A549 (cell line): Measurements from ENCODE around the gene NFIX.

ENCODE experiments used
- CTCF ChIP-seq: fragments of >200 bp; sonication (Bioruptor Twin); formaldehyde crosslinking; IDR thresholded peaks from 3 replicates; pipeline ENCODE4 v1.5.1; 2016
- EP300 ChIP-seq, 2 experiments: fragments of >200 bp; sonication (Bioruptor Twin); formaldehyde crosslinking; IDR thresholded peaks; 2 replicates in 1 of 2; 3 replicates in 1 of 2; pipeline ENCODE4 v1.6.1; 2016 to 2017
- KDM1A ChIP-seq: fragments of 200-600 bp; sonication (generic); IDR thresholded peaks from 2 replicates; pipeline ENCODE4 v1.6.1; 2016; ENCODE audit warnings: low read depth, mild to moderate bottlenecking
- NR3C1 ChIP-seq: fragments of >200 bp; sonication (Bioruptor Twin); formaldehyde crosslinking; IDR thresholded peaks from 3 replicates; pipeline ENCODE4 v1.6.1; 2017
- POLR2A ChIP-seq: IDR thresholded peaks from 2 replicates; pipeline ENCODE4 v1.6.1; 2012; ENCODE audit warnings: mild to moderate bottlenecking, low read length
- RAD21 ChIP-seq, 2 experiments: fragments of >200 bp in 1 of 2; sonication (Bioruptor Twin) in 1 of 2; formaldehyde crosslinking in 1 of 2; IDR thresholded peaks in 1 of 2; conservative IDR thresholded peaks in 1 of 2; 2 replicates in 1 of 2; 3 replicates in 1 of 2; pipeline ENCODE4 v1.6.1; 2012 to 2018; ENCODE audit warnings: inconsistent platforms in 1 of 2
- REST ChIP-seq: fragments of 200-600 bp; sonication (generic); IDR thresholded peaks from 2 replicates; pipeline ENCODE4 v1.6.1; 2016; ENCODE audit warnings: antibody characterized with exemption, mild to moderate bottlenecking, moderate library complexity
- USF2 ChIP-seq: fragments of 450-650 bp; IDR thresholded peaks from 2 replicates; pipeline ENCODE4 v1.6.1; 2014; ENCODE audit warnings: antibody characterized with exemption
- TF ChIP-seq, protein P1 (sequence below): fragments of 150-350 bp; IDR thresholded peaks from 2 replicates; pipeline ENCODE4 v1.6.1; 2014; ENCODE audit warnings: low read depth, mild to moderate bottlenecking, low read length
- TF ChIP-seq, protein P2 (sequence below): IDR thresholded peaks from 2 replicates; pipeline ENCODE4 v1.6.1; 2012

DNA sequence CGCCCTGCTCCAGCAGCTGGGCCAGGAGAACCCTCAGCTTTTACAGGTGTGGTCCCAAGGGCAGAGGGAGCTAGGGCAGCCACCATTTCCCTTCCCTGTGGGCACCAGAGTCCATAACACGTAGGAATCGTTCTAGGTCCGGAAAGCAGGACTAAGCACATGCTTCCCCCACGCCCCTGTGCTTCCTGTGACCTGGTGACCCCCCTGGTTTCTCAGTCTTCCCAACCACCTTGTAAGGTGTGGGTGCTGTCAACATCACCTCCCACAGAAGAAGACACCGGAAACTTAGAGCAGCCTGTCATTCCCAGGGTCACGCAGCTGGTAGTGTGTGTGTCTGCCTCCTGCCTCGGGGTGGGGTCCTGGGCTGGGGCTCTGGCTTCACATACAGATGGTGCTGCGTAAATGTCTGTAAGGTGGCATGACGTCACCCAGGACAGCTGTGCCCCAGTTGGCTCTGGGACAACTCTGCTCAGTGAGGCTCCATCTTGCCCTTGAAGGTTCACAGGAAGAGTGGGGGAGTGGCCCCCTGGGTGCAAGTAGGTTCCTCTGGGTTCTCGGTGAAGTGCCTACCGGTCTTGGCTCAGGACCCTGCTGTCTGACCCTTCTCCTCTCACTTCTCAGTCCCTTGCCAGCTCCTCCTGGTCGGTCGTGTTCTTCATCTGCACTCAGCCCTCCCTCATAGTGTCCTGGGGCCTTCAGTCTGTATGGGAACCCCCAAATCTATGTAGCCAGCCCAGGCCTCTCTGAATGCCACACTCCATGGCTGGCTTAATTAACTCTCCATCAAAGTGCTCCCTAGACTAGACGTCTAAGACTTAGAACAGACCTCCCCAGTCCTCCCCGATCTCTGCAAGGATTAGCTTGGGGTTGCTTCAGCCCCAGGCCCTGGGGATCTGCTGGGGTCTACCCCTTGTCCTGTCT is 45.7 kb upstream of the NFIX start:
- TF ChIP-seq CTCF = no peak
- TF ChIP-seq KDM1A = no peak
- no peak for TF ChIP-seq POLR2A
- TF ChIP-seq RAD21 (conservative IDR thresholded peaks at IDR 0.05 in 1 of 2, IDR thresholded peaks at IDR 0.05 in 1 of 2) = no peak
- TF ChIP-seq NR3C1 = no peak
- TF ChIP-seq USF2 = no peak
- TF ChIP-seq, protein P1, sequence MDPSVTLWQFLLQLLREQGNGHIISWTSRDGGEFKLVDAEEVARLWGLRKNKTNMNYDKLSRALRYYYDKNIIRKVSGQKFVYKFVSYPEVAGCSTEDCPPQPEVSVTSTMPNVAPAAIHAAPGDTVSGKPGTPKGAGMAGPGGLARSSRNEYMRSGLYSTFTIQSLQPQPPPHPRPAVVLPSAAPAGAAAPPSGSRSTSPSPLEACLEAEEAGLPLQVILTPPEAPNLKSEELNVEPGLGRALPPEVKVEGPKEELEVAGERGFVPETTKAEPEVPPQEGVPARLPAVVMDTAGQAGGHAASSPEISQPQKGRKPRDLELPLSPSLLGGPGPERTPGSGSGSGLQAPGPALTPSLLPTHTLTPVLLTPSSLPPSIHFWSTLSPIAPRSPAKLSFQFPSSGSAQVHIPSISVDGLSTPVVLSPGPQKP = no peak
- TF ChIP-seq EP300 (IDR thresholded peaks at IDR 0.05) = no peak
- TF ChIP-seq REST = no peak
- TF ChIP-seq, protein P2, sequence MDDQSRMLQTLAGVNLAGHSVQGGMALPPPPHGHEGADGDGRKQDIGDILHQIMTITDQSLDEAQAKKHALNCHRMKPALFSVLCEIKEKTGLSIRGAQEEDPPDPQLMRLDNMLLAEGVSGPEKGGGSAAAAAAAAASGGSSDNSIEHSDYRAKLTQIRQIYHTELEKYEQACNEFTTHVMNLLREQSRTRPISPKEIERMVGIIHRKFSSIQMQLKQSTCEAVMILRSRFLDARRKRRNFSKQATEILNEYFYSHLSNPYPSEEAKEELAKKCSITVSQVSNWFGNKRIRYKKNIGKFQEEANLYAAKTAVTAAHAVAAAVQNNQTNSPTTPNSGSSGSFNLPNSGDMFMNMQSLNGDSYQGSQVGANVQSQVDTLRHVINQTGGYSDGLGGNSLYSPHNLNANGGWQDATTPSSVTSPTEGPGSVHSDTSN = no peak
